Brain microvascular endothelial cell (primary cell): Measurements from ENCODE around the gene PCARE.

ENCODE experiments used
- DNase-seq: peaks from one replicate; pipeline ENCODE4 v3.0.0-alpha.2; 2020
- H3K27ac ChIP-seq: fragments of 250-450 bp; sonication (Bioruptor Pico); 2 replicates; pipeline ENCODE4 v1.5.1; 2020; ENCODE audit warnings: mild to moderate bottlenecking, moderate library complexity
- H3K27me3 ChIP-seq: fragments of 250-450 bp; sonication (Bioruptor Pico); replicated peaks from 2 replicates; pipeline ENCODE4 v1.5.1; 2020; ENCODE audit warnings: mild to moderate bottlenecking
- H3K36me3 ChIP-seq: fragments of 250-450 bp; sonication (Bioruptor Pico); replicated peaks from 2 replicates; pipeline ENCODE4 v1.5.1; 2020; ENCODE audit warnings: mild to moderate bottlenecking
- H3K4me3 ChIP-seq: 2 replicates; pipeline ENCODE4 v1.5.1; 2011; ENCODE audit warnings: low read depth, mild to moderate bottlenecking, control low read depth, low read length, moderate library complexity
- in situ Hi-C: cut with HindIII; loops from 2 replicates; pipeline ENCODE4 v1.10.0; 2017; ENCODE audit warnings: low sequenced_read_pairs, low pct_ligation_motif_present
- TF ChIP-seq, protein P1 (sequence below): IDR thresholded peaks from 2 replicates; pipeline ENCODE4 v1.5.1; 2011; ENCODE audit warnings: low read depth, mild to moderate bottlenecking, moderate library complexity, low read length, control low read depth, inconsistent platforms; ENCODE audit errors: missing control alignments

Gene PCARE

DNA sequence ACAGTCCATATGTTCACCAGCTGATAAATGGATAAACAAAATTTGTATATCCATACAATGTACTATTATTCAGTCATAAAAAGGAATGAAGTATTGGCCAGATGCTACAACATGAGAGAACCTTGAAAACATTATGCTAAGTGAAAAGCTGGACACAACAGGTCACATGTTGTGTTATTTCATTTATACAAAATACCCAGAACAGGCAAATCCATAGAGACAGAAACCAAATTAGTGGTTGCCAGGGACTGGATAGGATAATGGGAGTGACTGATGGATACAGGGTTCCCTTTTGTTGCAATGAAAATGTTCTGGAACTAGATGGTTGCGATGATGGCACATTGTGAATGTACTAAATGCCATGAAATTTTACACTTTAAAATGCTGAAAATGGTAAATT is 10.2 kb upstream of the PCARE start:
- in situ Hi-C loops, result no loop called here
- TF ChIP-seq, protein P1, sequence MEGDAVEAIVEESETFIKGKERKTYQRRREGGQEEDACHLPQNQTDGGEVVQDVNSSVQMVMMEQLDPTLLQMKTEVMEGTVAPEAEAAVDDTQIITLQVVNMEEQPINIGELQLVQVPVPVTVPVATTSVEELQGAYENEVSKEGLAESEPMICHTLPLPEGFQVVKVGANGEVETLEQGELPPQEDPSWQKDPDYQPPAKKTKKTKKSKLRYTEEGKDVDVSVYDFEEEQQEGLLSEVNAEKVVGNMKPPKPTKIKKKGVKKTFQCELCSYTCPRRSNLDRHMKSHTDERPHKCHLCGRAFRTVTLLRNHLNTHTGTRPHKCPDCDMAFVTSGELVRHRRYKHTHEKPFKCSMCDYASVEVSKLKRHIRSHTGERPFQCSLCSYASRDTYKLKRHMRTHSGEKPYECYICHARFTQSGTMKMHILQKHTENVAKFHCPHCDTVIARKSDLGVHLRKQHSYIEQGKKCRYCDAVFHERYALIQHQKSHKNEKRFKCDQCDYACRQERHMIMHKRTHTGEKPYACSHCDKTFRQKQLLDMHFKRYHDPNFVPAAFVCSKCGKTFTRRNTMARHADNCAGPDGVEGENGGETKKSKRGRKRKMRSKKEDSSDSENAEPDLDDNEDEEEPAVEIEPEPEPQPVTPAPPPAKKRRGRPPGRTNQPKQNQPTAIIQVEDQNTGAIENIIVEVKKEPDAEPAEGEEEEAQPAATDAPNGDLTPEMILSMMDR, result no peak
- DNase-seq, result no peak
- H3K27ac ChIP-seq, result no peak overlapping the region
- H3K27me3 ChIP-seq, result no peaks in the 10 kb centered on the region
- no peaks in the 10 kb centered on the region for H3K36me3 ChIP-seq
- no peak overlapping the region for H3K4me3 ChIP-seq

DNA sequence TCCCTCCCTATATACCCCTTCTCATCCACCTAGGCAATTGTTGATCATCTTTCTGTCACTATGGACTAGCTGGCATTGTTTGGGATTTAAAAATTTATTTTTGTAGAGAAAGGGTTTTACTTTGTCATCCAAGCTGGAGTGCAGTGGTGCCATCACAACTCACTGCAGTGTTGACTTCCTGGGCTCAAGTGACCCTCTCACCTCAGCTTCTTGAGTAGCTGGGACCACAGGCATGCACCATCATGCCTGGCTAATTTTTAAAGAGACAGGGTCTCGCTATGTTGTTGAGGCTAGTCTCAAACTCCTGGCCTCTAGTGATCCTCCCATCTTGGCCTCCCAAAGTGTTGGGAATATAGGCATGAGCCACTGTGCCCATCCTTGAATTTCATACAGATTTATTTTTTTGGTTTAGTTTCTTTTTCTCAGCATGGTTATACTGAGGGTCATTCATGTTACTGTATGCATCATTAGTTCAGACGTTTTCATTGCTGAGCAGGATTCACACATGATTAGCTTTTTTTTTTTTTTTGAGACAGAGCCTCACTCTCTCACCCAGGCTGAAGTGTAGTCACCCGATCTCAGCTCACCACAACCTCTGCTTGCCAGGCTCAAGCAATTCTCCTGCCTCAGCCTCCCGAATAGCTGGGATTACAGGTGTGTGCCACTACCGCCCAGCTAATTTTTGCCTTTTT is 8.6 kb upstream of the PCARE start:
- DNase-seq, result no peak
- Histone ChIP-seq H3K36me3 (no peaks in the 10 kb centered on the region), H3K4me3 (no peak overlapping the region), H3K27me3 (no peaks in the 10 kb centered on the region), H3K27ac (no peak overlapping the region)
- in situ Hi-C loops, result no loop called here
- TF ChIP-seq, protein P1, result no peak

DNA sequence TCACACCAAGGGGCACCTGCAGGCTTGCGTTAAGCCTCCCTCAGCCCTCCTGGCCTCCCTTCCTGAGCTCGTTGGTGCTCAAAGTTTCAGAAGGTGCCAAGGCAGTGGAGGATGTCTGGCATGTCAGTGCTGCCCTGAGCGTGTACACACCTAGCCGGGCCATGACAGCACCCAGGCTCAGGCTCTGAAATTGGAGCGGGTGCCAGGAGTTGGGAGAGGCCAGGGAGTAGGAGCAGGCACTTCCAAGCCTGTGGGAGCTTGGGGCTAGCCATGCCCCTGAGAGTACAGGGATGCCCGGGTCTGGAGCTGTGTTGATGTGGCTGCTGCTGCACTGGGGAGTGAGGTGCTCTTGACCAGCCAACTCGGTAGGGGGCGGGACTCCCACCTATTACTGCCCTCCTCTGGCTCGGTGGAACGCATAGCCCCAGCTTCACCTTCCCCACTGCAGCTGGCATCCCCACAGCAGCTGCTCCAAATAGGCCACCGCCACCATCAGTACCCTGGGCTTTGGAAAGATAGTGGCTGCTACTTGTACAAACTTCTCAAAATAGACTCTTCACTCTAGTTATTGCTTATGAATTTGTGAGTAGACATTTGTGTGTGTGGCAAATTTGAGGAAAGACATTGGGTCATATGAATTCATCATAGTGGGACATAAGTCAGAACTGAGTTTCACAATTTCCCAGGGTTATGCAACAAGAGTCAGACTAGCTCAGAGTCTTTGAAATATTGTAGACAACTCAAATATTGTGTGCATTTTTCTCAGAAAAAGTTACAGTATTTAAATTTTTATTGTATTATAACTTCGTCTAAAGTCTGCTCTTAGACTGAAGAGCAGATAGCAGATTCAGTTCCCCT is 6.8 kb upstream of the PCARE start:
- TF ChIP-seq, protein P1, result no peak

DNA sequence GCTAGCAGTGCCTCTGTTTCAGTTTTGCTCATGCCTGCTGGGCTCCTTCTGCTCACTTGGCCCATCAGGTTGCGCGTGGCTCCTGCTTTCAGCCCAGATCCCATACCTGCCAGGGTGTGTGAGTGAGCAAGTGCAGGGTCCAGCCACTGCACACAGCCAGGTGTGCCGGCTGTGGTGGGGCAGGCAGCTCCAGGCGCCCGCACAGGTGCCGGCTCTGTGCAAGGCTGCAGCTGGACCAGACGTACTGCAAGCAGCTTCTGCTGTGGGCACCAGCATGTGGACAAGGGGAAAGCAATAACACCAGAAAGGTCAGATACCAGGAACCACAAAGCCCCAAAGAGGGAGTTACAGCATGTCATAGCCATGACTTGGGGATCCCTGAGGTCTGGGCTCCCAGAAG is 5.6 kb upstream of the PCARE start:
- H3K27ac ChIP-seq, result no peak overlapping the region
- DNase-seq, result no peak
- no peak overlapping the region for H3K4me3 ChIP-seq
- no peaks in the 10 kb centered on the region for H3K36me3 ChIP-seq
- H3K27me3 ChIP-seq, result no peaks in the 10 kb centered on the region
- TF ChIP-seq, protein P1, result no peak
- in situ Hi-C loops, result no loop called here

More for the DNA sequence above, 6.8 kb upstream of the PCARE start:
- no peak overlapping the region for H3K4me3 ChIP-seq
- in situ Hi-C loops, result no loop called here
- no peak overlapping the region for H3K27ac ChIP-seq
- DNase-seq, result no peak
- H3K27me3 ChIP-seq, result no peaks in the 10 kb centered on the region
- H3K36me3 ChIP-seq, result no peaks in the 10 kb centered on the region

DNA sequence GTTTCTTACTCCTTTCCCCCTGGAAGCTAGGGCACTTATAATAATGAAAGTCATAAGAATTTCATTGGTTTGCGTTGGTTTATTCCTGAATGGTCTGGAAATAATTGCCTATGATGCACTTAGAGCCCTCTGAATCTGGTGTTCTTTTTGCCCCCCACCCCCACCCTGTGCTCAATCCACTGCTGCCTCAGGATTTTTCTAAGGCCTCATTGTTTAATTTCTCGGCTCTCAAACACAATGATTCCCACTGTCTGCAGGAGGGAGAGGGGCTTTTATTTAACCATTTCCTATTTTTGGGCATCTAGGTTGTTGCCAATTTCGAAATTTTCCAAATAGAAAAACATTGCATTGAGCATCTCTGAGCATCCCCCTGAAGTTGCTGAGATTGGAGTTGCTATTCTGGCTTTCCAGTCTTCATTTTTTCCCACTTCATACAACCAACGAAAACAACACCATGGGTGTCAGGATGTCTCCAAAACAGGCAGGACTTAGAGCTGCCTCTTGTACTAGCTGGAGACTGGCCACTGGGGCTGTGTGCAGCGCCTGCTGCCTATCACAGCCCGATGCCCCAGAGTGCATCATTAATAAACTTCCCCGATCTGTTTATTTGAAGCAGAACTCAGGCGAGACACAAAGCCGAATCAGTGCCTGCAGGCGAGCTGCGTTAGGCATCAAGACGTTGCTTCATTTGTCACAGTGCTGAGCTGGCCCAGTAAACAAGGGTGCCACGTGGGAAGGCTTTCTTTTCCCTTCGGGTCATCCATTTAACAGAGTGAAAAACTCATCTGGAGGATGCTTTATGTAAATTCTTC is 1.8 kb upstream of the PCARE start:
- peak overlapping the region; percentile 15 for H3K4me3 ChIP-seq
- TF ChIP-seq, protein P1, result peak; percentile 21
- no peak overlapping the region for H3K27ac ChIP-seq
- H3K27me3 ChIP-seq, result no peaks in the 10 kb centered on the region
- in situ Hi-C loops, result no loop called here
- DNase-seq, result peak; percentile 35
- no peaks in the 10 kb centered on the region for H3K36me3 ChIP-seq
